NCI-H1105 (cell line): ENCODE data around the gene SPAG8.

ENCODE experiments used
- DNase-seq: peaks from one replicate; lab custom pipeline; 2025; lab: John Stamatoyannopoulos, UW

The SPAG8 gene

DNA sequence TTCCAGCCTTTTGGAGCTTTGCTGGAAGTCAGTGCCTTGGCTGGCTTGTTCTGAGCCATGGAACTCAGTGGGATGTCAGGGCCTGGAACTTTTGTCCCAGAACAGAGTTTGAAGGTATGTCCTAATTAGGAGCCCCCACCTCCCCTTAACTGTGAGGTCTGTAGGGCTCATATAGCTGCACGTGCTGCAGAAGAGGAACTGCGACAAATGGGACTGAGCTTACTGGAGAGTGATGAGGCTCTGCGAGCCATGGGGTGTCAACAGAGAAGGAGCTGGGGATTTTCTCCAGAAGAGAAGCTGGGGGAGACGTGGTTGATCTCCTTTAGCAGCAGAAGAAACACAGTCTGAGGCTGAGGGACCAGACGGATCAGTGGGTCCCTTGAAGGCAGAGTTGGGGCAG, 27.9 kb upstream of the SPAG8 start:
- DNase-seq: no peak

- no peak for DNase-seq
Observed at GRCh38 chr9:35836595-35836994, 24.5 kb upstream of the SPAG8 start.

GRCh38 chr9:35835766-35836165, 23.7 kb upstream of the SPAG8 start:
- DNase-seq: no peak

DNA sequence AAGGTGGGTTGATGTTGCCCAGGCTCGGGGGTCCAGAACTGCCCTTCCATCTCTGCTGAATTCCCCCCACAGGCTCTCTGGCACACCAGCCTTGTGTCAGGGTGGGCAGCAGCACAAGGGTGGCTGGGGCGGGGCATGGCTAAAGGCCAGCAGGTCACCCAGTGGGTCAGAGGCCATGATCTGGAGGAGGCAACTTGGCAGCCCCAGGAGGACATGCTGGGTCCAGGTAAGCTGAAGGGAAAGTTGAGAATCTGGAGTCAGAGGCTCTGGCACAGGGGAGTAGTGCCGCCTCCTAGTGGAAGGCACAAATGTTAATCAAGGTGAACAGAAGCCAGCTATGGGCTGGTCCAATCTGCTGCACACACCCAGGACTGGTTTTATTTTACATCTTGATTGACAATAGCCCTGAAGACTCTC, 23.2 kb upstream of the SPAG8 start:
- no peak for DNase-seq

DNA sequence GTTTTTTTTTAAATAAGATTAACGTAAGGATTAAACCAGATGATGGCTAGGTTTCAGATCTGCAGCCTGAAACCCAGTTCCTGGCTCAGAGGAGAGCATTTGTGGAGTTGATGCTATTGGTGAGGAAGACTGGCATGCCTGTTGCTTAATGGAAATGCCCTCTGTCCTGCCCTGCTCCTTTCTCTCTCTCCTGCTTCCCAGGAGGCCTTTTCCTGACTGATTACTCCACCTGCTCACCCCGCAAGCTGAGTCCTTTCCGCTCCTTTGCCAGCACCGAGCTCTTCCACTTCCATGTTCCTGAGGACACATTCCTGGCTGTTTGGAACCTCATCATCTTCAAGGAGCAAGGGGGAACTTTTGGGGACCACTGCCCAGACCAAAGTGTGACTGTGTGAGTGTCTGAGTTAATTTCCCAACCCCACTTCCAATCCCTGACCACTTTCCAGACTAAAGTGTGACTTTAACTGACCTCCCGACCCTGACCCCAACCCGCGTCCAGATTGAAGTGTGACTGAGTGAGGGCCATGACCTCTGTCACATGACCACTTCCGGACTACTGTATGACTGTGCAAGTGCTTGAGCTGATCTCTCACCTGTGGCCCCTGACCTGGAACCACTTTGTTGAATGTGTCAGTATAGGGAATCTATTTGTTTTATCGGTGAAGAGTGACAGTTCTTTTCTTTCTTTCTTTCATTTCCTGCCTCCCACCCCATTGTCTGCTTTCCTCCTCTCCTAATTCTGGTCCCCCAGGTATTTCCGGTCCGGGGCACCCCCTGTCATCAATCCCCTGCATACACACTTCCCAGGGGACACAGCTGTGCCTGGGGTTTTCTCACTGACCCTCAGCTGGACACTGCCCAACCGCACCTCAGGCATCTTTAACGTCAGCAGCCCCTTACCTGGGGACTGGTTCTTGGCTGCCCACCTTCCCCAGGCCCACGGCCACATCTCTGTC, 22.5 kb upstream of the SPAG8 start:
- no peak for DNase-seq

DNA sequence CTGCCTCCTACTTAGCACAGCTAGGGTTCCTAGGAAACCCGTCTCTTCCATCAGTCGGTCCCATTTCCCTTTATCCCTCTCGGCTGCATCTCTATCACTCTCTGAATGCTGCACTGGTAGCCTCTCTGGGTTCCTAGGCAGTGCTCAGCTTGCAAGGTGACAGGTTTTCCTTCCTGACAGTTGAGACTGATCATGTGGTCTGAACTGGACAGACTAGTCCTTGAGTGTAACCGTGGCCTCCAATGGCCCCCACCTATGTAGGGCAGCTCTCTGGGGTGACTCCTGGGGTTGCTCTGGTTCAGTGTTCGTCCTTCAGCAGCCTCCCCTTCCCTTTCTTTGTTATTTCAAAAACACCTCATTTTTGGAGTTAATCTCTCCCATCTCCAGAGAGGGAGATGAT, 20.8 kb upstream of the SPAG8 start:
- DNase-seq: no peak

DNA sequence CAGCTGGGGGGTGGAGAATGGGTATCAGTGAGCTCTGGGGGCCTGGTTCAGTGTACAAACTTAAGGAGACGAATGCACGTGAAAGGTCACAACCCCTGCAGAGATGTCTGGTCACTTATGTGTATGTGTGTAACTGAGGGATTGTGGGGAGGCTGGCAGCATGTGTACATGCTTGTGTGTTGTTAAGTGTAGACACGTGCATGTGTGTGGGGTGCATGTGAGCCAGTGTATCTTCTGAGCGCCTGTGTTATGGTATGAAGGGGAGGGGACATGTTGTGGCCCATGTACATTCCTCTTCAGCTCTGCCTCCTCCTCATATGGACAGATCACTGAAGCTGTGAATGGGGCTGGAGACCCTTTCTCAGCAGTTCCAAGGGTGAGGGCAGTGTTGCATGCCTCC, 19.0 kb upstream of the SPAG8 start:
- no peak for DNase-seq

GRCh38 chr9:35829764-35830096, 17.7 kb upstream of the SPAG8 start:
- no peak for DNase-seq

DNA sequence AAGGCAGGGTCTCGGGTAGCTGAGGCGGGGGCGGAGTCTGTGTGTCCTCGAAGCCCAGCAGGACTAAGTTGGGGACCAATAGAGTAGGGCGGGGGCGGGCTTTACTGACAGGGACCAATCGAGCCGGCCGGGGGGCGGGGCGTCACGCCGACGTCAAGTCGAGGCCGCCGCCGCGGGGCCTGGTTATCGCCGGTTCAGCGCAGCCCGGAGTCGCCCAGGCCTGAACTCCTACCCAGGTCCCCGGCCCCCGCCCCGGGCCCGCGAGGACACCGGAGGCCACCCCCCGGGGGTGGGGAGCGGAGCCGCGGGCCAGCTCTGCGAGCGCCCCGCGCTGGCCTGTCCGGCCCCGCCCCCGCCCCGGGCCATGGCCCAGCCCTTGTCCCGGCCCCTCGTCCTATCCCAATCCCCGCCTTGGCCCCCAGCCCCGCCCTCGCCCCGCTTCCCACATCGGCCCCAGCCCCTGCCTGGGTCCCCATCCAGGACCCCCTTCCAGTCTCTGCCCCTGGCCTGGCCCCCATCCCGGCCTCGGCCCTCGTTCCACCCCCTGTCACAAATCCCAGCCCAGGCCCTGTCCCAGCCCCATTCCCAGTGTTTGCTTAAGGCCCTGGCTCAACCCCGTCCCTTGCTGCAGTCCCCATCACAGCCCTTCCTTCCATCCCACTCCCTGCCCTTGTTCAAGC, 17.2 kb upstream of the SPAG8 start, which contains the start of gene TMEM8B:
TSS of gene TMEM8B (plus strand) at position 145 of the 680 bp plus-strand sequence. CDS start at position 365, 220 bp downstream.
- peak; percentile 96 for DNase-seq

GRCh38 chr9:35828716-35829083, 16.6 kb upstream of the SPAG8 start, which contains the start of gene FAM221B:
FAM221B (minus strand) TSS chr9:35828732; CDS start chr9:35826161, 2,571 bp downstream.
- no peak for DNase-seq

DNA sequence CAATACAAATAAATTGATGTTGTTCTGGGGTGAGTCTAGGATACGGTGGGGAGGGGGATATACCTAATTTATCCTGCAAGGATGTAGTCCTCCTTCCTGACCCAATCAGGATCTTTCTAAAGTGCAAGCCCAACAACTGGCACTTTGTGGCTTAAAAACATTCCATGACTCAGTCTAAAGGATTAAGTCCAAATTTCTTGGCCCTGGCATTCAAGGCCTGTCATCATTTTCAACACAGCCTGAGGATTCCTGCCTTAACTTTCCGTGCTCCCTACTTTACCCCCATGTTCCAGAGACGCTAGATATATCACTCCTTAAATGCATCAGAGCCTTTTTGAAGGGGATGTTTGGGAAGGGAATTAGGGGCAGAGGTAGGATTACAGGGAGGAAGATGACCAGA, 15.4 kb upstream of the SPAG8 start:
- DNase-seq: no peak

DNA sequence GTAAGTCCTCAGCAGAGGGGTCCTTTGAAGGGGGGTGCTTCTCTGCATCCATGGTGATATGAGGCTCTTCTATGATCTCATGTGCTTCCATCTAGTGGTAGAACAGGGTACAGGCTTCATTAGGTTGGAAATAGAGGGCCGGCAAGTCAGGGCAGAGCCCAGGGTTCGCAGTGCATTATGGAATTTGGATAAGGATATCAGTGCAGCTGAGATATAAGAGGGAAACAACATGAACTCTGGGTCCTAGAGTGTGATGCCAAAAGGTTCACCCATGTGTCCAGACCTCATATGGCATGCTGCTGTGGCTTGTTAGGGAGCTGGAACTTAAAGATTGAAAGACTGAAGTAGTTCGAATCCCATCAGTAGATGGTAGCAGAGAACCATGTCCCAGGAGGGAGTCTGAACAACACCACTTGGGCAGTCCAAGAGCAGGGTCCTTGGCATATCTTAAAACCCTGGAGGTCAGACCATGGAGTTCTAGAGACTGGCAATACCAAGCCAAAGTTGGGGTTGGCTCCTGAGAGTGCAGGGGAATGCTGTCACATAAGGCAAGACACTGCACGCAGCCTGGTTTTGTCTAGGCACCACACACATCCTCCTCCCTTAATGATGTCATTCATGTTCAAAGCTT, 14.1 kb upstream of the SPAG8 start:
- DNase-seq: peak; percentile 56

DNA sequence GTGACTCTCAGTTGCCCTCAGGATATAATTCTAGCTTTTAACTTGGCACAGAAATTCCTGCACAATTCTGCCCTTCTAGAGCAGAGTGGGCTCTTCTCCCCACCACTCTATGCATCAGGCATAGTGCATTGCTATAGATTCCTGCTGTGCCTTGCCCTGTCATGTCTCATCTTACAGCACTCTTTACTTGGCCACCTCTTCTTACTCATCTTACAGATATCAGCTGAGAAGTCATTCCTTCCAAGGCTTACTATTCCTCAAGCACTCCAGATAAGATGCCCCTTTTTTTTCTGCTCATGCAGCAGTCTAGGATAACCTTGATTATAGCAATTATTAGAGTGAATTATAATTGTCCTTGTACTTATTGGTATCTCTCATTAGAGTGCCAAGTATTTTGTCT, 10.9 kb upstream of the SPAG8 start:
- no peak for DNase-seq

GRCh38 chr9:35820076-35820475, 8.0 kb upstream of the SPAG8 start:
- no peak for DNase-seq

DNA sequence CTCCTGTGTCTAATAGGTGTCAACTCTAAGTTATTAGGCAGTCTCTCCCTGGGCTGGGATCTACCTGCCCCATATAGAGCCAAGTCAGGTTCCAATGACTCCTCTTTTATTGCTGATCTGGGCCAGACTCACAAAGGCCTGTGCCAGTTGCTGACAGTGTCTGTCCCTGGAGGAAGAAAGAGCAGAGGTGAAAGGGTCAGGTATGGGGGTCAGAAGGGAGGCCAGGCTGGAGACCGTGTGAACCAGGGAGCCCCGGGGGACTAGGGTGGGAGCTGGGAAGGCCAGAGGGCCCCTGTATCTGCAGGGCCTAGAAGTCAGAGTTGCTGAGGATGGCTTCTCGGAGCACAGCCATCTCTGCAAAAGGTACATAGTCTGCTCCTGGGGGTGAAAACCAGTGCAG, 6.3 kb upstream of the SPAG8 start:
- DNase-seq: no peak

DNA sequence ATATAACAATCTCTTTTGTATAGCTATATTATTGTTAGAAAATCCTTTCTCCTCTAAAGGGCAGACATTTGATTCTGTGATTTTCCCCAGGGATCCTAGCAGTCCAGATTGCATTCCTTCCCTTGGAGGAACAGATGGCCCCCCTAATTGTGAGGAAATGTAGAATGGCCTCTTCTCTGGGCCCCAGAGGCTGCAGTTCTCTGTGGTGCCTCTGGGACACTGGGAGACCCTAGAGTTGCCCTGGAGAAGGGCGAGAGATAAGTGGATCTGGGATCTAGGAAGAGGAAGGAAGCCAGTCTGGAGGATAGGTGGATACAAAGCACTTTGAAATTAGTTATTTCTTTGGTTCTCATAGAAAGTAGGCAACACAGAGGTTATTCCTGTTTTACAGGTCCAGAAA, 4.6 kb upstream of the SPAG8 start:
- DNase-seq: no peak

- DNase-seq: peak; percentile 97
Observed at GRCh38 chr9:35814841-35815543, 2.9 kb upstream of the SPAG8 start, which contains the start of gene HINT2. HINT2 (minus strand) TSS chr9:35815042; CDS start chr9:35814979, 63 bp downstream.

GRCh38 chr9:35814106-35814840, 2.2 kb upstream of the SPAG8 start:
- DNase-seq: no peak

- no peak for DNase-seq
Observed at GRCh38 chr9:35813434-35814105, 1.5 kb upstream of the SPAG8 start.

DNA sequence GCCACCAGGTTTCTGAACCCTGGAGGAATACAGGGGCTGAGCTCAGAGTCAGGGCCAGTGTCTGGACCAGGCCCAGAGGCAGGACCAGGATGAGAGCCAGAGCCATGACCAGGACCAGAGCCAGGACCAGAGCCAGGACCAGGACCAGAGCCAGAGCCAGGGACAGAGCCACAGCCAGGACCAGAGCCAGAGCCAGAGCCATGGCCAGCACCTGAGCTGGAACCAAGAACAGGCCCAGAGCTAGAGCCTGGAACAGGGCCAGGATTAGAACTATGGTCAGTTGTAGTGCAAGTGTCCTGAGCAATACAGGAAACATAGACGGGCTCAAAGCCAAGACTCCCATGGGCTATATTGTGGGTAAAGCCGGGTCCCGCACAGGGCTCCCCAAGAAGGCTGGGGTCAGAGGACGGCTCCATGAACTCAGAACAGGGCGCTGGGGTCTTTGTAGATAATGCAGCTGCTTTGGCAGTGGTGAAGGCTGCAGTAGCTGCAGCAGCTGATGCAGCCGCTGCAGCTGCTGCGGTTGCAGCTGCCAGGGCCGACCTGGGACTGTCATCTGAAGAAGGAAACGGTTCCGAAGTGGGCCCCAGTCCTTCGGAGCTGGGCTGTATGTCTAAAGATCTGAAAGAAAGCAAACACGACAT, 559 bp downstream of the SPAG8 start:
- DNase-seq: no peak
